ENCODE data around the gene KRT16.
"Not testable (repeated sequence)": the region's sequence is repeated elsewhere in the genome, so short reads cannot be mapped to it uniquely, and the experiment has no call there.

The KRT16 gene

DNA sequence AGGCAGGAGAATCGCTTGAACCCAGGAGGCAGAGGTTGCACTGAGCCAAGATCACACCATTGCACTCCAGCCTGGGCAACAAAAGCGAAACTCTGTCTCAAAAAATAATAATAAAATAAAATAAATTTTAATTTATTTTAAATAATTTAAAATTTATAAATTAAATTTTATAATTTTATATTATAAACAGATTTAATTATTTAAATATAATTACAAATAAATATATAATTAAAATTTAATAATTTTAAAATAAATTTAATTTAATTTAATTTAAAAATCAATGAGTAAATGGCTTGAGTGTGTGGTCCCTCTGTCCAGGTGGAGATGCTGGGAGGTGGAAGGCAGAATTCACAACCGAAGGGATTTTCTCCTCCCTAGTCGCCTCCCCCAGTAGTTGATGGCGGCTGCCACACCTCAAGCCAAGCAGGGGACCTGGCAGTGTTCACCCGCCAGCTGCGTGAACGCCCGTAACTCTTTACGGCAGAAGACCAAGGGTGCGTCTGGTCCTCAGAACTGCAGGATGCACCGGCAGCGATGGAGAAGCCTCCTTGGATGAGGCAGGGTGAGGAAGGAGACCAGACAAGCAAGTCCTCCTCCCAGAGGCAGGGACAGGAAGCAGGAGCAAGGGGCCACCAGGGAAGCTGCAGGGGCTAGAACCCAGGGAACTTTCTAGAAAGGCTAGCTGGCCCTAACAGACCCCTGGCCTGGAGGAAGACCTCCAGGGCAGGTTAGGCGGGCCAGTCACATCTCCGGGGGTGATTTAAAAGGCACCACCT is 34.7 kb upstream of the KRT16 start:
- no peak for DNase-seq

DNA sequence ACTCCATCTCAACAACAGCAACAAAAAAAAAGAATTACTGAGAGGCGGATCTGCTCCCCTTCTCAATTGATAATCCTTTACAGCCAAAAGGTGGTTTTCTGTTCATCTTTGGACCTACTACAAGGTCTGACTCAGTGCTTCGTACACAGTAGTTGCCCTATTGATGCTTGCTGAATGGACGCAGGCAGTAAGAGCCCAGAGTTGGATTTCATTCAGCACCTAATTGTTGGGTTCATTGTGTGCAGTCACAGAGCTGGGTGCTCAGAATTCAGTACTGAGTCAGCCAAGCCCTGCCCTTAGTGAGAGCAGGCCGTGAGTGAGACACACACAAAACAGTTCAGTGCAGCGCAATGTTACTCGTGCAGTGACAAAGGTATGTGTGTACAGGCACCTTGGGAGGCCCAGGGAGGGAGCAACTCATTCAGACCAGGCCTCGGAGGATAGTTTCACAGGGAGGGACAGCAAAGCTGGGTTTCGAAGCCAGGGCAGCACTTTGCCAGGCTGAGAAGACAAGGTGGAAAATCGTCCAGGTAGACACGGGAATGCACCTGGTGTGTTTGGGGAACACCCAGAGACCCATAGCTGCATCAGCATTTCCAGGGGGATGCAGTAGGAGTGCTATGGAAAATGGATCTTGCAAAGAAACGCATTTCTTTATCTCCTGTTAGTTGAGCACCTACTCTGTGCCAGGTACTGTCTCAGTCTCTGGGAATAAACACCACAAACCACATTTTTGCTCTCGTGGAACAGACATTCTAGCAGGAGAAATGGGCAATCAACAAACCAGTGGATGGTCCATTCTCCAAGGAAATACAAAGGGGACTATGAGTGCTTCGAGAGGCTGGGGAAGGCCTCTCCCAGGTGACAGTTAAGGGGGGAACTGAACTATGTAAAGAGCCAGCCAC is 29.9 kb upstream of the KRT16 start:
- no peak for DNase-seq

DNA sequence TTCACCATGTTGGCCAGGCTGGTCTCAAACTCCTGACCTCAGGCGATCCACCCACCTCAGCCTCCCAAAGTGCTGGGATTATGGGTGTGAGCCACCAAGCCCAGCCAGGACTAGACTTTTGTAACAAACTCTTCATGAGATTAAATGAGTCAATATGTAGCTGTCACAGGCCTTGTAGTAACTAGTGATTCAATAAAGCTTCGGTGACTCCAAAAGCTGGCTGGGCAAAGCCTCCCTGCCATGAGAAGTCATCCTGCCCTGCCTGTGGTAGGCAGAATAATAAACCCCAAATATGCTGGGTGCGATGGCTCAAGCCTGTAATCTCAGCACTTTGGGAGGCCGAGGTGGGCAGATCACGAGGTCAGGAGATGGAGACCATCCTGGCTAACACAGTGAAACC is 28.0 kb upstream of the KRT16 start:
- not testable (repeated sequence) for DNase-seq

DNA sequence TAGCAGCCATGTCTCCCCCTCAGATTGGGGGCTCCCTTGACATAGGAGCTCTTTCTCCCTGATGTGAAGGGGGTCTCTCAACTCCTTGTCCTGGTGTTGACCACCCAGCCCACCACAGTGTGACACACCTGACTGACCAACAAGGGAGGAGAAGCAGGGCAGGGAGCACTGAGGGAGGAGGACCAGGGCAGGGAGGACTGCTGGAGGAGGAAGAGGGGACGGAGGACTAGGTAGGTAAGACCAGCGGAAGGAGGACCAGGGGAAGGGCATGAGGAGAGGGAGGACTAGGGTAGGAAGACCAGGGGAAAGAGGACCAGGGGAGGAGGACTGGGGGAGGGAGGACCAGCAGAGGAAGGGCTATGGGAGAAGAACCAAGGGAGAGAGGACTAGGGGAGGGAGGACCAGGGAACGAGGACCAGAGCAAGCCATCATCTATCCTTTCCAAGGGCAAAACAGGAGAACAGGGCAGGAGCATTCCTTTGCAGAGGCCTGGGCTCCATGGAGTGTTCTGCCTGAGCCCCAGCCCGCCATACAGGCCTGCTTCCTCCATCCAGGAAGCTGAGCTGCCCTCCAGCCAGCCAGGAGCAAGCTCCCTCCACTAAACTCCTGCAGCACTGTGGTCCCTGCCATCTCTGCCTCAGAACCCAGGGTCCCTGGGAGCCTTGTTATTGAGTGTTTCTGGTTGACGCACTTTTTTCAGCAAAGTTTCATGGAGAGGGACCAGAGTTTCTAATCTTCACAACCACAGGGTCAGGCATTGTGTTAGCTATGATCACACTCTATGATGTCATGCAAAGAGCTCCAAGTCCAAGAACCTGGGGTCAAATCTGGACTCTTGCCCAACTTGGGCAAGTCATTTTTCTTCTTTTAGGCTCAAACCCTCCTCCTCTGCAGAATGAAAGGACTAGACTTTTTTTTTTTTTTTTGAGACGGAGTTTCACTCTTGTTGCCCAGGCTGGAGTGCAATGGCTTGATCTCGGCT is 27.2 kb upstream of the KRT16 start:
- no peak for DNase-seq

DNA sequence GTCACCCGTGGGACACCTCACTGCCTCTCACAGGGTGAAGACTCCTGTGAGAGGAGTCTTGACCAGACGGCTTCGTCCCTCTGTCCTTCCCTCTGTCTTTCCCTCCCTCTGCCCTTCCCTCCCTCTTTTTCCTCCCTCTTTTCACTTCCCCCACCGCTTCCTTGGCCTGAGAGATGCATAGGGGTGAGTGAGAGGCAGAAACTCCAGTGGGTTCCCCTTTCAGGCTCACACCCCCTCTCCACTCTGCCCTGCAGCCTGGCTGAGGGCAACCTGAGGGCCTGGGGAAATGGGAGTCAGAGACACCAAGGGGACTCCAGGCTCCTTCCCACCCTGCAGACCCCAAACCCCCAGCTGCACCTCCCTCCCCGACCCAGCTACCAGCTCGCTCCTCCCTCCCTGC is 26.4 kb upstream of the KRT16 start:
- DNase-seq = no peak

DNA sequence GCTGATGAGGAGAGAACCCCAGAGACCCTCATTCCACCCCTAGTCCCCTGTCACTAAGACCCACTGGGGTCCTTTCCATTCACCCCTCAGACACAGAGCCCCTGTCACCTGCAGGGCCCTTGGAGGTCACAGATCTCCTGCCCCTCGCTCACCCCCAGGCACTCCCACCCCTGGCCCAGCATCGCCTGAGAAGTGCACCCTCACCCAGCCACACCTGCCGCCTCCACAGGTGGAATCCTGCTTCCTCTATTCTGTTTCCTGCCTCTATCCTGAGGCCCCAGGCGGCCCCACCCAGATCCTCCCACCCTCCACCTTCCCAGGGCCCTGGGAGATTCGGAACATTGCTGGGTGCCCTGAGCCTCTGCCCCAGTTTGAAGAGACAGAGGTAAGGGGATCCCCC is 25.6 kb upstream of the KRT16 start:
- DNase-seq = no peak

DNA sequence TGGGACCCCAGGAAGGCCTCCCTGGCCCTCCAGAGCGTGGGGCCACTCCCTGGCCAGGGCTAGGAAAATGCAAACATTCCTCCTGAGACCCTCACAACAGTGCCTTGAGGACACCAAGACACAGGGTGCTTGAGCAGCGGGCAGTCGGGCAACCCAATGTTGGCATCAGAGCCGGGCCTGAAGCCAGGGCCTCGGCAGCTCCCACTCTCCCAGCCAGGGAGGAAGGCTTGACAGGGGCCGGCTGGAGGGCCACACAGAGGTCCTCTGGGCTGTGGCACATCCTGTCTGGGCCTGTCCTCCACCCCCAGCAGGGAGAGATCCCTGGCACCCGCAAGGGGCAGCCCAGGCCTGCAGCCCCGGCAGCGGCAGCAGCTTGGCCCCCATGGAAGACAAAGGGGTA is 24.1 kb upstream of the KRT16 start:
- DNase-seq = no peak

DNA sequence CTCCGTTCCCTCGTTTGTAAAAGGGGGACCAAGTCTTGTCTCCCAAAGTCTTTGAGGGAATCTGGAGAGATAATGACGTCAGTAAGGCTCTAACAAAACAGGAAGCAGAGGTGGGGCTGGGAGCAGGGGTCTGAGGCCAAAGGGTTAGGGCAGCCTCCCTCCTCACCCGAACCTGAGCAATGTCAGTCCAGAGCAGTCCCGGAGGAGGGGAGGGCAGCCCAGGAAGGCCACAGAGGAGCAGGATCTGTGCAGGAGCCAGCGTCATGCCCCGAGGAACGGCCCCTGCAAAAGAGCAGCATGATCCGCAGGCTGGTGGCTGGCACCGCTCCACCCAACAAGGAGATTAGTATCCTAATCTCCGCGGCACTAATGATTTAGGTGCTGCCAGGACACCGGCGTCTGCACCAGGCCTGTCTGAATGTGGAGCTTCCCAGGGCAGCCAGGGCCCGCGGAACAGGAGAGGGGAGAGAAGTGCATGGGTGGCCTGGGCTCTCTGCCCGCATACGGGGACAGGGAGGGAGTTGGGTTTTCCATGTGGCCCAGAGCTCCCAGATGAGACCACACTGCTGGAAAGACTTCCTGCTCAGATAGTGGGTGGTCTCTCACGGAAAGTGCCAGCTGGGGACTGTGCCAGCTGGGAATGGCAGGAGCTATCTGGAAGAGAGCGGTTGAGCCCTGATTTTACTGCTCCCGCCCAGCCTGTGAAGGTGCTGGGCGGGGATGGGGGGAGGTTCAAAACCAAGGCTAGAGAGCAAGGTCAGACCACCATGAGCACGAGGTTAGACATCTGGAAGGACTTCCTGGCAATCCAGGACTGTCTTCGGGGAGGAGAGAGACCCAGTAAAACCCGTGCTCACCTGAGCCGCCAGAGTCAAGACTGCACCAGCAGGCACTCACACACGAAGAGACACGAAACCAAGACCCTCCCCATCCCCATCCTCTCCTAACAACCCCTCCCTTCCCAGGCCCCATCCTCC is 22.8 kb upstream of the KRT16 start:
- no peak for DNase-seq

DNA sequence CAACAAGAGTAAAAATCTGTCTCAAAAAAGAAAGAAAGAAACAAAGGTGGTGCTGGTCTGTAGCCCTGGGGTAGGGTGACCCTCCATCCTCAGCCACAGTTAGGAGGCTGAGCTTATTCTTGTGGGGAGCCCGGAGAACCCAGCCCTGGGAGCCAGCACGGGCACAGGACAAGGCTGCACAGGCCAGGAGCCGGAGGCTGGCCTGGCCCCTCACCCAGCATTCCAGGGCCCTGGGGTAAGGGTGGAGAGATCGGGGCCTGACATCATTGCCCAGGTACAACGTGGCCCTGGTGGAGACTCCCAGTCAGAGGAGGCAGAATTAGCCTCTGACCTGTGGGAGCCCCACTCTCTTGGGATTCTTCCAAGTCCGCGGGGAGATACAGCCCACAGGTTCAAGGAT is 22.1 kb upstream of the KRT16 start:
- DNase-seq = no peak

DNA sequence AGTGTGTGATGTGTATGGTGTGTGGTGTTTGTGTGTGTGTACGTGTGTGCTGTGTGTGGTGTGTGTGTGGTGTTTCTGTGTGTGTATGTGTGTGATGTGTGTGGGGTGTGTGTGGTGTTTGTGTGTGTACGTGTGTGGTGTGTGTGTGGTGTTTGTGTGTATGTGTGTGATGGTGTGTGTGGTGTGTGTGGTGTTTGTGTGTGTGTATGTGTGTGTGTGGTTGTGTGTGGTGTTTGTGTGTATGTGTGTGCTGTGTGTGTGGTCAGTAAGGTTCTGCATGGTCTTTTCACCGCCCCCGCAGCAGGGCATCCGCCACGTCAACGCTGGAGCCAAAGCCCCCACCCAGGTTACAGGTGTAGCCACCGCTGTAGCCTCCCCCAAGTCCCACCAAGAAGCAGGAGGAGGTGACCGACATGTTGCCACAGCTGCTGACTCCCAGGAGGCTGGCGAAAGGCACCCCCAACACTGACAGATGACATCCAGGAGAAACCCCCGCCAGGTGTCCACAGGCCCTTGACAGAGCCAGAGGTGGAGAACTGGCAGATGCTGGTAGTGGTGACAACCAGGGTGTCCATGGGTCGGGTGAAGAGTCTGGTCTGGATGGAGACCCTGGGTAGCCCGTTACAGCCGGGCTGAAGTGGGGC is 21.1 kb upstream of the KRT16 start:
- no peak for DNase-seq

DNA sequence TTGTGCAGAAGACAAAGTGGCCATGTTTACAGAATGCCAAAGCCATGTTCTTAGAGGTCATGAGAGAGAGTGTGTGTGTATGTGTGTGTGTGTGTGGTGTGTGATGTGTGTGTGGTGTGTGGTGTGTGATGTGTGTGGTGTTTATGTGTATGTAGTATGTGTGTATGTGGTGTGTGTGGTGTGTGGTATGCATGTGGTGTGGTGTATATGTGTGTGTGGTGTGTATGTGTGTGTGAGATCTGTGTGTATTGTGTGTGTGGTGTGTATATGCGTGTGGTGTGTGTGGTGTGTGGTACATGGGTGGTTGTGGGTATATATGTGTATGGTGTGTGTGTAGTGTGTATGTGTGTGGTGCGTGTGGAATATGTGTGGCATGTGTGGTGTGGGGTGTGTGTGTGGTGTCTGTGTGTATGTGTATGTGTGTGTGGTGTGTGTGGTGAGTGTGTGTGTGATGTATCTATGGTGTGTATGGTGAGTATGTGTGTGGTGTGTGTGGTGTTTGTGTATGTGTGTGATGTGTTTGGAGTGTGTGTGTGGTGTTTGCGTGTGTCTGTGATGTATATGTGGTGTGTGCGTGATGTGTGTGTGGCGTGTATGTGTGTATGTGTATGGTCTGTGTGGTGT is 20.0 kb upstream of the KRT16 start:
- no peak for DNase-seq

DNA sequence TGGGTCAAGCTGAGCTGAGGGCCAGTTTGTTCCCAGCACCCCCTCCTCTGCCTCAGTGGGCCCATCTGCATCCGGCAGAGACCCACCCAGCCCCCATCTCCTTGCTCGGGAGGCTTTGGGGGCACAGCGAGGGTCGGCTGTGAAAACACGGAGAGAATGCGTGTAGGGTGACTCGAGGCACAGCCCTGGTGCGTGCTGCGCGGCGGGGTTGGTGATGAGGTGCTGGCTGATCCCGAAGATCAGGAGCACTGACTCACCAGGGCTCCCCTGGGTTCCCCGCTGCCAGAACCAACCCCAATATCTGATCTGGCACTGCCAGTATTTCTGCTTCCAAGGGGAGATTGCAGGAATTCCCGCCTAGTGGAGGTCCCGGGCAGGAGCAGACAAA is 19.3 kb upstream of the KRT16 start:
- DNase-seq = no peak

DNA sequence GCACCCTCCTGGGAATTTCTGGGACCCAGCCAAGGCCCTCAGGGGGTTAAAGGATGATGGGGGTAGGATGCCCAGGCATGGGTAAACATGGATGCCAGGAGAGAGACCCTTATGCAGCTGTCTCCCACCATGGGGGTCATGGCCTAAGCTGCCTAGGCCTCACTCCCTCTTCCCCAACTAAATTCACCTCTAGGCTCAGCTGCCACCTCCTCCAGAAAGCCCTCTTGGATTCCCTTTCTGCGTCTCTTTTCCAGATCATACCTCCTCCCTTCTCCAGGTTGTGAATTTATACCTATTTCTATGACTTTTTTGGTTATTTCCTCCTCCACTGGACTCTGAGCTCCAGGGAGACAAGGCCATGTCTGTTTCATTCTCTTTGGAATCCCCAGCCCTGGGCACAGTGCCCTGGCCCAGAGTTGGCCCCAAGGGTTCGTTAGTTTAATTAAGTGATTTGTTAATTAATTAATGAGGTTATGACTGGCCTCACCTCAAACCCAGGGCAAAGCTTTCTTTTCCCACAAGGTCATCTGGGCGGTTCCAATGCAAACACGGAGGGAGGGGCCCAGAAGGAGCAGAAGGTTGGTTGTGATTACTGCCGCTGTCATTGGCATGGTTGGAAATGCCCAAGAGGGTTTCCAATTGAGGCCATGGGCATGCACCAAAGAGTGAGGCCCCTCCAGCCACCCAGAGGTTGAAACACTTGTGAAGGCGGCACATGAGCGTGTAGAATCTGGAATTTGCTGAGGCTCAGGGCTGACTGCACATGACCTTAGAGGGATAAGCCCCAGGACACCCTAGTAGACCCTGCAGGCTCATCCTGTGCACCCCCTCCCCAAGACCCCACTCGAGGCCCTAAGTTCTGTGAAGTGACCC is 18.7 kb upstream of the KRT16 start:
- no peak for DNase-seq

DNA sequence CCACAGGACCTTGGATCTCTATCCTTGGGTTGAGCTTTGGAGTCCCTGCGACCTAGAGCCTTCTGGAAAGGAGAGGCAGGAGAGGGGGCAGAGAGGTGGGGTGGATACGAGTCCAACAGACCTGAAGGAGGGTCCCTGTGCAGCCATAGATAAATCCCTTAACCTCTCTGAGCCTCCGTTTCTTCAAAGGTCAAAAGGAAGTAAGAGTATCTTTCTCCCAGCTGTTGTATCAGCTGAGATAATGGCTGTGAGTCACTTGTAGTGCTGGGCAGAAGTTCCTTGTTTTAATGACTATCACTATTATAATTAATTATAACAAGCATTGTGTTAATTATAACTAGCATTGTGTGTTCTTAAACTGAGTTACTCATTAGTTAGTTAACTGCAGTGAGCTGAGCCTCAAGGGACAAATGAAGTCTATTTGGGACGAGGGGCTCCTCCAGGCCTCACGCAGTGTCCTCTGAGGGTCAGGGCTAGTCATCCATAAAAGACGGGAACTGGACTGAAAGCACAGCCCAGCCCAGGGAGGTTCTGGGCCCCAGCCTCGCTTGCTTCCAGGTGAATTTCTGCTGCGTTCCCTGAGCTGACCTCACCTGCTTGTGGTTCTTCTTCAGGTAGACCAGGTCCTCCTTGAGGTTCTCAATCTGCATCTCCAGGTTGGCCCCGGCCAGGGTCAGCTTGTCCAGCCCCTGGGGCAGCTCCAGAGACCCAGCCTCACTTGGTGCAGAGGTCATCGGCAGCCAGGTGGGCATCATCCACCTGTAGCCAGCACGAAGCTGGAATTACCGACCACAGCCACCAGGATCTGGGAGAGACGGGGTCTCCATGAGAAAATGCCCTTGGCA is 17.5 kb upstream of the KRT16 start:
- no peak for DNase-seq

DNA sequence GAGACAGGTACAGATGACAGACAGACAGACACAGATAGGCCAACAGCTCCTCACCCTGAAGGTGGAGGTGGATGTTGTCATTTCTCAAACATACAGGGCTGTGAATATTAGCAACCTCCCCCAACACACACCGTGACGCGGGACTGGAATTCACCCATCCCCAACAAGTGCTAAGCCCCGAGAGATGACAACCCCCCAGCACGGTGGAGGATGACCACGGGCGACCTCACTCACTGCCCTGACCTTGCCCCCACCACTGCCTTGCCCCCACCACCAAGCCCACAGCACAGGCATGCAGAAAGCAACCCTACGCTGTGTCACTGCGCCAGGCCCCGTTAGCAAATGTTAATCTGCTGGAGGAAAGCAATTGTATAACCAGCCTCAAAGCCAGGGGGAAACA is 16.7 kb upstream of the KRT16 start:
- DNase-seq = no peak

DNA sequence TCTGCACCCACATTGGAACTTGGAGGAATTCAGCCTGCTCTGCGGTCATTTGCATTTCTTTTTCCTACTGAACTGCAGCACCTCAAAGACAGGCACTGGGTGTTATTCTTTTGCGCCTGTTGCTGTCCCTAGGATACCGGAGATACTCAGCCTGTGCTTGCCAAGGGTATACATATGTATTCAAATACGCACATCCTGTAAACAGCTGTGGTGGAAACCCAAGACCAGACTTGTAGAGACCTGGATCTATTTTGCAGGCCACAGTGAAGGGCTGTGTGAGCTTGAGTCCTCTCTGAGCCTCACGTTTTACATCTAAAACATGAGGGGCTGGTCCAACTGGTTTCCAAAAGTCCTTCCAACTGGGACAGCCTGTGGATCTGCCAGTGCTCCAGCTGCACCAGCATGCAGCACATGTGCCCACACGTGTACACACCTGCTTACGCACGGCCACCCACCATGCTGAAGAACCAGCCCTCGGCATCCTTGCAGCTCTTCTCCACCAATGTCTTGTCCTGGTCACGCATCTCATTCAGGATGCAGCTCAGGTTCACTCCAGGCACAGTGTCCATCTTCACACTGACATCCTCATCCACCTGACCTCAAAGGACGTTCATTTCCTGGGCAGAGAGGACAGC is 16.2 kb upstream of the KRT16 start:
- not testable (repeated sequence) for DNase-seq

DNA sequence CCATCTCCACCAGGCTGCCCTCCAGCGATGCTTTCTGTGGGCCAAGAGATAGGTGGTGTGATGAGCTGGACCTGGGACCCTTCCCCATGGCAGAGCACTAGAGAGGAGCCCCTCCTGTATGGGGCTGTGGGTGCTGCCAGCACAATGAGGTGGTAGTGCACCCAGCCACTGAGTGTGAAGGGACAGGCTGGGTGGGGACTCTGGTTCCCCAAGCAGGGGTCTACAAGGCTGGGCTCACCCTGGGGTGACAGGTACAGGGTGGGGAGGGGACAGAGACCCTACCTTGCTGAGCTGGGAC is 15.5 kb upstream of the KRT16 start:
- DNase-seq = not testable (repeated sequence)

DNA sequence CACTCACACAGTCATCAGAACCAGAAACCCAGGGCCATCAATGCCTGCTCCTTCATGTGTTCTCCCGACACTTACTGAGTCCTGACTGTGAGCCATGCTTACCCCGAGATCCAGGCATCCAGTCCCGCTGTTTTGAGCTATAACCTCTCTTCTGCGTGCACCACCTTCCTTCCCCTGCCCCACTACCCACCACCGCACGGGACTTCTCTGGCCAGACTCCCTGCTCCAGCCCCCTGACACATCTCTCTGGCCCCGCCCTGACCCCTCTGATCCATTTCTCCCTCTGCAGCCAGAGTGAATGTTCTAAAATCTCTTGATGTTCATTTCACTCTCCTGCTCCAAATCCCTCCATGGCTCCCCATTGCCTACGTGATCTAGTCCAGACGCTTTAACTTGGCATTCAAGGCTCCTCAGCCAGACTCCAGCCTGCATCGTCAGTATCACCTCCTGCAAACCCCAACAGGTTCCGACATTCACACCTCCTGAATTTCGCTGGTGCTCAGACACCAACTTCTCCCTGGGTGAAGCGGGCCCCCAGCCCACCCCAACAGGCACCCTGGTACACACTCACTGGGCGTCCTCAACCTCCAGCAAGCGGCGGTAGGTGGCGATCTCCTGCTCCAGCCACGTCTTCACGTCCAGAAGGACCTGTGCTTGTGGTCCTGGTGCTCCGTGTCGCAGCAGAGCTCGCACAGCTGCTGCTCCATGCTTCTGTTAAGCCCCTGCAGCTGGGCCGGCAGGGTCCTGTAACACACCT is 14.9 kb upstream of the KRT16 start:
- DNase-seq = no peak
